ENCODE measurements around the gene LRRC26. TPM values are rescaled to one million over a fixed set of nuclear protein-coding genes. Genes with fewer than 3 reads are reported as not detected.
A peak's percentile ranks its signal among the peaks of the same experiment; 100 is the strongest.

The LRRC26 gene
- total and polyA plus RNA-seq, 2 of the 13 experiments (the other 11 are each of a cell fraction or from before 2014, with no cell fraction given): not detected

DNA sequence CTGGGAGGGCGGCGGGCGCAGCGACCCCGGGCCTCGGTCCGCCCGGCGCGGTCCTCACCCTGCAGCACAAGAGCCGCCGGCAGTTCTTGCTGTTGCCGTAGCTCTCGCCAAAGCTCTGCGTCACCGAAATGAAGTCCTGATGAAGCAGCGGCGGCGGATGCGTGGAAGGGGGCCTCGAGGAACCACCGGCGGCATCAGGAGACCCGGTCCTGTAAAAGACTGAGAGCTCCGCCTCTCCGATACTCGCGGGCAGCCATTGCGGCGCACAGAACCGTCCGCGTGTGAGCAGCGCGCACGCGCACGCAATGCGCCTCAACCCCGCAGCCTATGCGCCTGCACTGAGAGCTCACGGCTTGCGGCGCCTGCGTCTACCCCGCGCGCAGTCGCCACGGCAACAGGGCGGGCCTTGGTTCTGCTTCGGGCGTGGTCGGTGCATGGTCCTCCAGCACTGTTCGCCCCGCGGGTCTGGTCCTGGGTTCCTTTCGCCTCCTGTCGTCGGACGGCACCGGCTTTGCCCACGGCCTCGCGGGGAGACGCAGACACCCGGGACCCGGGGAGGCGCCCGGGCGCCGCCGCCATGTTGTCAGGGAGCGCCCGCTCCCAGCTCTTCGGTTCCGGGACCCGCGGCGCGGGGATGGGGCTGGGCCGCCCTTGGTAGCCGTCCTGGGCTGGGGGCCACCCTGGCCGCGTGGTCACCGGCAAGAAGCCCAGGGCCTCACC, 40.2 kb downstream of the LRRC26 start:
- in situ Hi-C loops (cut with HindIII; ENCODE audit: extremely low pct_ligation_motif_present, low pct_unique_long_range_greater_than_20kb): no loop called here
- CTCF ChIA-PET (ENCODE audit: low intra/inter-chr PET ratio, low total read pairs): no interaction called here
- WGBS (ENCODE audit: low lambda C conversion rate): no CpG with 5 or more reads among the region's 86 CpGs
- TF ChIP-seq, protein P1, sequence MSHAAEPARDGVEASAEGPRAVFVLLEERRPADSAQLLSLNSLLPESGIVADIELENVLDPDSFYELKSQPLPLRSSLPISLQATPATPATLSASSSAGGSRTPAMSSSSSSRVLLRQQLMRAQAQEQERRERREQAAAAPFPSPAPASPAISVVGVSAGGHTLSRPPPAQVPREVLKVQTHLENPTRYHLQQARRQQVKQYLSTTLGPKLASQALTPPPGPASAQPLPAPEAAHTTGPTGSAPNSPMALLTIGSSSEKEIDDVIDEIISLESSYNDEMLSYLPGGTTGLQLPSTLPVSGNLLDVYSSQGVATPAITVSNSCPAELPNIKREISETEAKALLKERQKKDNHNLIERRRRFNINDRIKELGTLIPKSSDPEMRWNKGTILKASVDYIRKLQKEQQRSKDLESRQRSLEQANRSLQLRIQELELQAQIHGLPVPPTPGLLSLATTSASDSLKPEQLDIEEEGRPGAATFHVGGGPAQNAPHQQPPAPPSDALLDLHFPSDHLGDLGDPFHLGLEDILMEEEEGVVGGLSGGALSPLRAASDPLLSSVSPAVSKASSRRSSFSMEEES (CRISPR knock-in tag; IDR thresholded peaks at IDR 0.05): 0 out of 2 replicates have a peak, but pooled peaks have one; percentile 36
- TF ChIP-seq ZNF740 (CRISPR knock-in tag; IDR thresholded peaks at IDR 0.05): no peak
- TF ChIP-seq ZNF644 (CRISPR knock-in tag; IDR thresholded peaks at IDR 0.05; ENCODE audit: low read depth): no peak
- no peak for TF ChIP-seq ZSCAN22 (CRISPR knock-in tag; IDR thresholded peaks at IDR 0.05)
- no peak for TF ChIP-seq ZEB1 (IDR thresholded peaks at IDR 0.05; ENCODE audit: insufficient replicate concordance, low read depth)
- TF ChIP-seq CENPT (CRISPR knock-in tag; IDR thresholded peaks at IDR 0.05; ENCODE audit: low read depth): no peak
- TF ChIP-seq AGO2 (optimal IDR thresholded peaks at IDR 0.05; ENCODE audit: low read depth, low read length): peak; percentile 38
- 0 out of 2 replicates have a peak, but pooled peaks have one; percentile 49 for TF ChIP-seq TFDP2 (CRISPR knock-in tag; IDR thresholded peaks at IDR 0.05)
- no peak for TF ChIP-seq HOXA7 (CRISPR knock-in tag; IDR thresholded peaks at IDR 0.05)
- TF ChIP-seq PAXIP1 (CRISPR knock-in tag; conservative IDR thresholded peaks at IDR 0.05): peak; percentile 42; the same call in 1 of the 2 replicates
- TF ChIP-seq, protein P2, sequence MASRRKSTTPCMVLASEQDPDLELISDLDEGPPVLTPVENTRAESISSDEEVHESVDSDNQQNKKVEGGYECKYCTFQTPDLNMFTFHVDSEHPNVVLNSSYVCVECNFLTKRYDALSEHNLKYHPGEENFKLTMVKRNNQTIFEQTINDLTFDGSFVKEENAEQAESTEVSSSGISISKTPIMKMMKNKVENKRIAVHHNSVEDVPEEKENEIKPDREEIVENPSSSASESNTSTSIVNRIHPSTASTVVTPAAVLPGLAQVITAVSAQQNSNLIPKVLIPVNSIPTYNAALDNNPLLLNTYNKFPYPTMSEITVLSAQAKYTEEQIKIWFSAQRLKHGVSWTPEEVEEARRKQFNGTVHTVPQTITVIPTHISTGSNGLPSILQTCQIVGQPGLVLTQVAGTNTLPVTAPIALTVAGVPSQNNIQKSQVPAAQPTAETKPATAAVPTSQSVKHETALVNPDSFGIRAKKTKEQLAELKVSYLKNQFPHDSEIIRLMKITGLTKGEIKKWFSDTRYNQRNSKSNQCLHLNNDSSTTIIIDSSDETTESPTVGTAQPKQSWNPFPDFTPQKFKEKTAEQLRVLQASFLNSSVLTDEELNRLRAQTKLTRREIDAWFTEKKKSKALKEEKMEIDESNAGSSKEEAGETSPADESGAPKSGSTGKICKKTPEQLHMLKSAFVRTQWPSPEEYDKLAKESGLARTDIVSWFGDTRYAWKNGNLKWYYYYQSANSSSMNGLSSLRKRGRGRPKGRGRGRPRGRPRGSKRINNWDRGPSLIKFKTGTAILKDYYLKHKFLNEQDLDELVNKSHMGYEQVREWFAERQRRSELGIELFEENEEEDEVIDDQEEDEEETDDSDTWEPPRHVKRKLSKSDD (CRISPR knock-in tag; IDR thresholded peaks at IDR 0.05; ENCODE audit: low read depth): peak; percentile 70
- no peak for TF ChIP-seq CEBPB (IDR thresholded peaks at IDR 0.05; ENCODE audit: borderline replicate concordance, low read depth, low read length)
- peak; percentile 80 for TF ChIP-seq KDM2A (CRISPR knock-in tag; IDR thresholded peaks at IDR 0.05; ENCODE audit: borderline replicate concordance, low read depth)
- TF ChIP-seq PITX1 (CRISPR knock-in tag; IDR thresholded peaks at IDR 0.05): peak; percentile 76

More for the DNA sequence above, 40.2 kb downstream of the LRRC26 start:
- peaks cover 24% of the 10 kb centered on the region for H3K4me1 ChIP-seq (ENCODE audit: insufficient read depth, low read length)
- H3K27me3 ChIP-seq (ENCODE audit: control insufficient read depth in 1 of 2, insufficient read depth in 2 of 2, low read length in 2 of 2): no peaks in the 10 kb centered on the region
- no TSS peak for BruUV-seq (replicated peaks)
- DNase-seq (ENCODE audit: low spot score): peak; percentile 81
- intact Hi-C loops (cut with micrococcal nuclease; ENCODE audit: unreplicated experiment): no loop called here
- H2AFZ ChIP-seq (ENCODE audit: low read length): no peak overlapping the region
- peak overlapping the region; percentile 75 to 90 (median 85) for H3K4me3 ChIP-seq (replicated peaks in 1 of 3; ENCODE audit: insufficient read depth in 1 of 3, low read depth in 2 of 3, low read length in 3 of 3)
- H3K4me2 ChIP-seq (ENCODE audit: low read depth, low read length): peak overlapping the region; percentile 98
- no peaks in the 10 kb centered on the region for H3K9me3 ChIP-seq (ENCODE audit: low read length)
- FAIRE-seq: peak; percentile 86
- H3K9ac ChIP-seq (ENCODE audit: insufficient read depth, low read depth, low read length): peak overlapping the region; percentile 80
- H3K36me3 ChIP-seq (replicated peaks in 1 of 2; ENCODE audit: control insufficient read depth in 1 of 2, insufficient read depth in 2 of 2, low read length in 2 of 2): no peaks in the 10 kb centered on the region
- peak overlapping the region; percentile 82 for H3K27ac ChIP-seq (ENCODE audit: extremely low read length, insufficient read depth, low read length)
- POLR2A ChIA-PET: interaction anchor here (0.7 to 2.4 kb wide), 21 partner anchors 8 to 243 kb away, joined by 3 to 34 read pairs (median 4); partner anchors contain the start of genes ANAPC2, GRIN1, MAN1B1 and RNF208
- H4K20me1 ChIP-seq (ENCODE audit: insufficient read depth, low read length): peaks cover 5% of the 10 kb centered on the region; the same call in 1 of the 2 replicates
- peaks cover 19% of the 10 kb centered on the region for H3K79me2 ChIP-seq (ENCODE audit: insufficient read depth, low read length)
- peak; percentile 95 for ATAC-seq

Data from HepG2 (cell line).